Measurements from ENCODE around the gene CHRM2.
"Not testable (repeated sequence)": the region's sequence is repeated elsewhere in the genome, so short reads cannot be mapped to it uniquely, and the experiment has no call there.

Gene CHRM2

GRCh38 chr7:136868496-136869000, at the start of gene CHRM2:
Gene CHRM2, plus strand, starts transcription at chr7:136868652. Its CDS starts 146,214 bp downstream, at chr7:137014866.
- no peak for DNase-seq

GRCh38 chr7:136831398-136831797, 37.1 kb upstream of the CHRM2 start:
- not testable (repeated sequence) for DNase-seq

GRCh38 chr7:136845899-136846465, 22.5 kb upstream of the CHRM2 start:
- DNase-seq, result no peak

- no peak for DNase-seq
These were observed 20.6 kb upstream of the CHRM2 start for GRCh38 chr7:136847858-136848257.

- DNase-seq, result no peak
These were observed 14.8 kb upstream of the CHRM2 start for GRCh38 chr7:136853654-136854053.

GRCh38 chr7:136857573-136857972, 10.9 kb upstream of the CHRM2 start:
- no peak for DNase-seq

GRCh38 chr7:136859803-136860202, 8.6 kb upstream of the CHRM2 start:
- no peak for DNase-seq

GRCh38 chr7:136865236-136865635, 3.2 kb upstream of the CHRM2 start:
- no peak for DNase-seq

- DNase-seq, result no peak
These were observed 2.7 kb upstream of the CHRM2 start for GRCh38 chr7:136865777-136866176.

- no peak for DNase-seq
These were observed 829 bp downstream of the CHRM2 start for GRCh38 chr7:136869001-136869961.

GRCh38 chr7:136869991-136870865, 1.8 kb downstream of the CHRM2 start:
- no peak for DNase-seq

GRCh38 chr7:136870866-136871487, 2.5 kb downstream of the CHRM2 start:
- no peak for DNase-seq

- DNase-seq, result no peak
These were observed 6.1 kb downstream of the CHRM2 start for GRCh38 chr7:136874393-136875032.

GRCh38 chr7:136877509-136877908, 9.1 kb downstream of the CHRM2 start:
- DNase-seq, result no peak

- no peak for DNase-seq
These were observed 9.5 kb downstream of the CHRM2 start for GRCh38 chr7:136877990-136878389.

GRCh38 chr7:136878878-136879277, 10.4 kb downstream of the CHRM2 start:
- no peak for DNase-seq

- no peak for DNase-seq
These were observed 14.6 kb downstream of the CHRM2 start for GRCh38 chr7:136883046-136883445.

- no peak for DNase-seq
These were observed 16.0 kb downstream of the CHRM2 start for GRCh38 chr7:136884492-136884891.

GRCh38 chr7:136887317-136887716, 18.9 kb downstream of the CHRM2 start:
- no peak for DNase-seq

GRCh38 chr7:136890399-136890798, 21.9 kb downstream of the CHRM2 start:
- DNase-seq, result no peak

GRCh38 chr7:136891850-136892249, 23.4 kb downstream of the CHRM2 start:
- no peak for DNase-seq

- no peak for DNase-seq
These were observed 26.3 kb downstream of the CHRM2 start for GRCh38 chr7:136894789-136895188.
